ENCODE measurements around the gene DPM3. TPM values are rescaled to one million over a fixed set of nuclear protein-coding genes. Genes with fewer than 3 reads are reported as not detected.
"Not testable (repeated sequence)": the region's sequence is repeated elsewhere in the genome, so short reads cannot be mapped to it uniquely, and the experiment has no call there.

DPM3 gene
- total and polyA plus RNA-seq, 2 donors, result 15.8 to 205 TPM

DNA sequence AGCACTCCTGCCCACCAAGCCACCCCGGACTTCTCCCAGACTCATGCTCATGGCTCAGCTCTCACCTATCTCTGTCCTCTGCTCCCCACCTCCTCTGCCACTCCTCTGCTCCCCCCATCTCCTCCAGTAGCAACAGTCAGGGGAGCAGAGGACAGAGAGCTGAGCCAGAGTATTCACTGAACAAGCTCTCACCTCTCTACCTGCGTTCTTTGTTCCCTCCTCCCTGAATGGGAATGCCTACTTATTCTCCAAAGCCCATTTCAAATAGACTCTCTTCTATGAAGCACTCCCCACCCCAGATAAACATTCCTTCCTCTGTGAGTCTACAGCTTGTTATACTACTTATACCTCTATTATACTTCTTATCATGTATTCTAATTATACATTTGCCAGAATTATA lies 19.1 kb downstream of the DPM3 start:
- WGBS, result 83% methylated on average over 2 of the region's 2 CpGs

DNA sequence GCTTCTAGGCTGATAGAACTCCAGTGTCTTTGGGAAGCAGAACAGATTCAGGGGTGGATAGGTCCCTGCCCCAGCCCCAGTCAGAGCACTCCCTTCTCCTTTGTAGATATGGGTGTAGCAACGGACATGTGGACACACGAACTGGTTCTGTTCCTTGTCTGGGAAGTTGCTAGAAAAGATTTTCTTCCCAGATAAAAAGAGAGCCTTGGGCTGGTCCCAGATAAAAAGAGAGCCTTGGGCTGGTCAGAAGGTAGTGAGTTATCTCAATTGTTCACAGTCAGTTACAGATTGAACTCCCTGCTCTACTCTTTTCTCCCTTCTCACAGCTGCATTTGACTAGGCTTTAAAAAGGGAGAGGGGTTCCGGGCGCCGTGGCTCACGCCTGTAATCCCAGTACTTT lies 20.1 kb downstream of the DPM3 start:
- WGBS, result 53% methylated on average over 6 of the region's 6 CpGs
- no peak for DNase-seq (ENCODE audit: extremely low spot score)
- Histone ChIP-seq H3K4me3 (ENCODE audit: low read depth, low read length) (no peak overlapping the region), H3K27ac (ENCODE audit: low read depth) (peak overlapping the region; percentile 35), H3K36me3 (ENCODE audit: insufficient read depth) (no peaks in the 10 kb centered on the region), H3K4me1 (ENCODE audit: insufficient read depth) (no peaks in the 10 kb centered on the region)

More for the DNA sequence above, 19.1 kb downstream of the DPM3 start:
- Histone ChIP-seq H3K27ac (ENCODE audit: low read depth) (no peak overlapping the region), H3K36me3 (ENCODE audit: insufficient read depth) (no peaks in the 10 kb centered on the region), H3K4me1 (ENCODE audit: insufficient read depth) (no peaks in the 10 kb centered on the region), H3K4me3 (ENCODE audit: low read depth, low read length) (no peak overlapping the region)
- no peak for DNase-seq (ENCODE audit: extremely low spot score)

DNA sequence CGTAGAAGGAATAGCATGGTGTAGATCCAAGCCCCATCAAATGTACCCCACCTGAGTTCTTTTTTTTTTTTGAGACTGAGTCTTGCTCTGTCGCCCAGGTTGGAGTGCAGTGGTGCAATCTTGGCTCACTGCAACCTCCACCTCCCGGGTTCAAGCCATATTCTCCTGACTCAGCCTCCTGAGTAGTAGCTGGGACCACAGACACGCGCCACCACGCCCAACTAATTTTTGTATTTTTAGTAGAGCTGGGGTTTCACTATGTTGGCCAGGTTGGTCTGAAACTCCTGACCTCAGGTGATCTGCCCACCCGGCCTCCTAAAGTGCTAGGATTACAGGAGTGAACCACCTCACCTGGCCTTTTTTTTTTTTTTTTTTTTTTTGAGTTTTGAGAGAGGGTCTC lies 22.2 kb downstream of the DPM3 start:
- 86% methylated on average over 7 of the region's 7 CpGs for WGBS
- H3K4me3 ChIP-seq (ENCODE audit: low read depth, low read length); DNase-seq (ENCODE audit: extremely low spot score); H3K36me3 ChIP-seq (ENCODE audit: insufficient read depth); H3K27ac ChIP-seq (ENCODE audit: low read depth); H3K4me1 ChIP-seq (ENCODE audit: insufficient read depth): not testable (repeated sequence)

DNA sequence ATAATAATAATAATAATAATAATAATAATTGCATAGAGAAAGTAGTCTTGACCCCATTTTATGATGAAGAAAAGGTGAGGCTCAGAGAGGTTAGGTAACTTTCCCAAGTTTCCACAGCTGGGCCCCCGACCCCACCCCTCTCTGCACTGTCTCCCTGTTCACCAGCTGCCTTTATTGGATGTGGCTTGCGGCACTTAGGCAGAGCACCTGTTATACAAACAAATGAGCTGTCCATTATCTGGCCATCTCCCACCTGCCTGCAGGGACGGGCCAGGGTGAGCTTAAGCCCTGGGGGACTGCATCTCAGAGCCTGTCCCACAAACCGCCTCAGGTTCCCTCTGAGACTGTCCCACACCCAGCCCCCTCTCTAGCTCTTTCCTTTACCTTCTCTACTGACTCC lies 22.7 kb downstream of the DPM3 start:
- Histone ChIP-seq H3K4me1 (ENCODE audit: insufficient read depth) (no peaks in the 10 kb centered on the region), H3K27ac (ENCODE audit: low read depth) (no peak overlapping the region), H3K4me3 (ENCODE audit: low read depth, low read length) (no peak overlapping the region), H3K36me3 (ENCODE audit: insufficient read depth) (no peaks in the 10 kb centered on the region)
- DNase-seq (ENCODE audit: extremely low spot score), result no peak
- WGBS, result 51% methylated on average over 4 of the region's 4 CpGs

DNA sequence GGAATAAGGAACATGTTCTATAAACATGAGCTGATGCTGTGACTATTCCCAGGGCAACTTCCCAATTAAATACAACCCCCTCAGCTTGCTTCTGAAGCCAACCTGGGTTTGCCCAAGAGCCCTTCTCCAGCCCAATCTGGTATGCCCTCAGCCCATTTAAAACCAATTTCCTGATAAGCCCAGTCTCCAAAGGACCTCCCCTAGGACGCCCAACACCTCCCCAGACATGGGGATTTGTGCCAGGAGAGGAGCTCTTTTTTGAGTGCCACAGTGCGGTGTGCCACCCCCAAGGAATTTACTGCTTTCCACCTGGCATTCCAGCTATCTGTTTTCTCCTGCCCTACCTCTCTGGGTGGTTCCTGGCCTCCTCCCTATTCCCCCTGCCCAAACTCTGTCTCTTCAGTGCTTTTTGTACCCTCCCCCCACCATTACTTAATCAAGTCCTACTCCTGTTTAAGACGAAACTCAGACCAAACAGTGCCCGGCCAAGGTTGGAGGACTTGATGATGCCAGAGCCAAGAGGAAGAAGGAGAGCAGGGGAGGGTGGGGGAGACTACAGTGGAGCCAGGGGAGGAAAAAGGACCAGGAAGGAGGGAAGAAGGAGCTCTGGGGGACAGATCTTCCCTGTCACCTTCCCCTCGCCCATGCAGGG lies 24.1 kb downstream of the DPM3 start:
- Histone ChIP-seq H3K4me3 (ENCODE audit: low read depth, low read length) (no peak overlapping the region), H3K36me3 (ENCODE audit: insufficient read depth) (no peaks in the 10 kb centered on the region), H3K4me1 (ENCODE audit: insufficient read depth) (no peaks in the 10 kb centered on the region), H3K27ac (ENCODE audit: low read depth) (no peak overlapping the region)
- DNase-seq (ENCODE audit: extremely low spot score), result no peak
- 68% methylated on average over 5 of the region's 5 CpGs for WGBS

DNA sequence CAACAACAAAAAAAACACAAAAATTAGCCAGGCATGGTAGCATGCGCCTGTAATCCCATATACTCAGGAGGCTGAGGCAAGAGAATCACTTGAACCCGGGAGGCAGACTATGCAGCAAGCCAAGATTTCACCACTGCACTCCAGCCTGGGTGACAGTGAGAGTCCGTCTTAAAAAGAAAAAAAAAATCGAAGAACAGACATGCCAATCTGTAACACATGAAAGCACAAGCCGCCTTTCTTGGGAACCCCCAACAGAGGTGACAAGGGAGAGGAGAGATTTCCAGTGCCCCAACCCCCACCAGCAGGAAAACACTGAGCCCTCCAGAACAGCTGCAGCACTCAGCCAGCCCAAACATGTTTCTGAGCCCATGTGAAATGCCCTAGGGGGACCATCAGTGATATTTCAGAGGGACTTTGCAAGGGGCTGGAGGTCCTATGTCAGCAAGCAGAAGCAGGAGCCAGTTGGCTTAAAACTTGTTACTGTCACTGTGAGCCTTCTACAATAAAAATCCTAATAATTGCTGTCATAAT lies 26.8 kb downstream of the DPM3 start:
- no peak for DNase-seq (ENCODE audit: extremely low spot score)
- 69% methylated on average over 5 of the region's 5 CpGs for WGBS
- H3K4me3 ChIP-seq (ENCODE audit: low read depth, low read length), result no peak overlapping the region
- no peak overlapping the region for H3K27ac ChIP-seq (ENCODE audit: low read depth)
- H3K36me3 ChIP-seq (ENCODE audit: insufficient read depth), result no peaks in the 10 kb centered on the region
- no peaks in the 10 kb centered on the region for H3K4me1 ChIP-seq (ENCODE audit: insufficient read depth)

DNA sequence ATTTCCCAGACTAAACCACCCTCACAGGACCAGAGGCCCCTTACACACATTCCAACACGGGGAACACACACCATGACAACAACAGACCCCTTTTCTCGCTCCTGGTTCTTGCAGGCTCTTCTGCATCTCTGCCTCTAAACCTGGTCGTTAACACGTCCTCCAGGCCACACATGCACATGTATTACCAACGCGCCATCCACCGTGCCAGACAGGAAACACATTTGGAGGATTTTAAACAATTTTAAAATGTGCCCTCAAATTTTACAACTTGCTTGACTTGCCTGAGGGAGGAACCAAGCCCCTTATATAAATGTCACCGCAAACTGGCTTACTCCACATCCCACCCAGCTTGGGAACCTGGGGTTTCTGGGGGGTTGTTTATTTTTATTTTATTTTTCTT lies 29.5 kb downstream of the DPM3 start:
- Histone ChIP-seq H3K27ac (ENCODE audit: low read depth) (no peak overlapping the region), H3K4me1 (ENCODE audit: insufficient read depth) (no peaks in the 10 kb centered on the region), H3K36me3 (ENCODE audit: insufficient read depth) (no peaks in the 10 kb centered on the region), H3K4me3 (ENCODE audit: low read depth, low read length) (no peak overlapping the region)
- no peak for DNase-seq (ENCODE audit: extremely low spot score)
- WGBS, result 53% methylated on average over 8 of the region's 8 CpGs

DNA sequence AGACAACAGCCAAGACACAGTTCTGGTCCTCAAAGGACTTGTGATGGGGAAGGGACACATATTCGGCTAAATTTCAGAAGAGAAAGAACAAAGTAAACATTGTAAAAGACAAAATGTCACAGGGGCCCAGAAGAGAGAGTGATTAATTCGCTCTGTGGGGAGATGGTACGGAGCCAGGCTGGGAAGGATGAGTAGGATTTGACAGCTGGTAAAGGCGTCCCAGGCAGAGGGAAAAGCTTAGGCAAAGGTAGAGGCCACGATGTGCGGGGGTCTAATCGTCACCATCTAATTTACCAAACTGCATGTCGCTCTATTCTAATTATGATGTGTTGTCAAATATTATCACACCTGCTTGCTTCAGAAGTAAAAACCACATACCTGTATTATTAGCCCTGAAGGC lies 29.9 kb downstream of the DPM3 start:
- no peaks in the 10 kb centered on the region for H3K4me1 ChIP-seq (ENCODE audit: insufficient read depth)
- no peak overlapping the region for H3K4me3 ChIP-seq (ENCODE audit: low read depth, low read length)
- 60% methylated on average over 8 of the region's 8 CpGs for WGBS
- no peak overlapping the region for H3K27ac ChIP-seq (ENCODE audit: low read depth)
- no peak for DNase-seq (ENCODE audit: extremely low spot score)
- H3K36me3 ChIP-seq (ENCODE audit: insufficient read depth), result no peaks in the 10 kb centered on the region

DNA sequence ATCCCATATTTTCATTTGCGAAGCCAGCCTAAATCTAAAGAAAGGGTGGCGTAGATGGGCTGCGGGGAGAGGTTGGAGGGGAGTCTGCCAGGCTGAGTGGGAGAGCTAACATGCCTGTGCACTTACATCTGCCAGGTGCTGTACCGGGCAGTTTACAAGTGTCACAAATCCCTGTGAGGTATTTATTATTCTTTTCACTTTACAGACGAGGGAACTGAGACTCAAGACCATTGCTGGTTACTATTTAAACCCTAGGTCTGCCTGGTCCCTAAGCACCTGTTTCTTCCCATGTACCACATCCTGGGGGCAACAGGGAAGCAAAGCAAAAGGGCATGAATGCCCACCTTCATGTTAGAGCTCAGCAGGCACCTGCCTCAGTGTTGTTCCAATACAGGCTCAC lies 32.0 kb downstream of the DPM3 start:
- WGBS, result 72% methylated on average over 5 of the region's 5 CpGs
- no peak overlapping the region for H3K27ac ChIP-seq (ENCODE audit: low read depth)
- no peak for DNase-seq (ENCODE audit: extremely low spot score)
- no peaks in the 10 kb centered on the region for H3K4me1 ChIP-seq (ENCODE audit: insufficient read depth)
- no peaks in the 10 kb centered on the region for H3K36me3 ChIP-seq (ENCODE audit: insufficient read depth)
- H3K4me3 ChIP-seq (ENCODE audit: low read depth, low read length), result no peak overlapping the region

DNA sequence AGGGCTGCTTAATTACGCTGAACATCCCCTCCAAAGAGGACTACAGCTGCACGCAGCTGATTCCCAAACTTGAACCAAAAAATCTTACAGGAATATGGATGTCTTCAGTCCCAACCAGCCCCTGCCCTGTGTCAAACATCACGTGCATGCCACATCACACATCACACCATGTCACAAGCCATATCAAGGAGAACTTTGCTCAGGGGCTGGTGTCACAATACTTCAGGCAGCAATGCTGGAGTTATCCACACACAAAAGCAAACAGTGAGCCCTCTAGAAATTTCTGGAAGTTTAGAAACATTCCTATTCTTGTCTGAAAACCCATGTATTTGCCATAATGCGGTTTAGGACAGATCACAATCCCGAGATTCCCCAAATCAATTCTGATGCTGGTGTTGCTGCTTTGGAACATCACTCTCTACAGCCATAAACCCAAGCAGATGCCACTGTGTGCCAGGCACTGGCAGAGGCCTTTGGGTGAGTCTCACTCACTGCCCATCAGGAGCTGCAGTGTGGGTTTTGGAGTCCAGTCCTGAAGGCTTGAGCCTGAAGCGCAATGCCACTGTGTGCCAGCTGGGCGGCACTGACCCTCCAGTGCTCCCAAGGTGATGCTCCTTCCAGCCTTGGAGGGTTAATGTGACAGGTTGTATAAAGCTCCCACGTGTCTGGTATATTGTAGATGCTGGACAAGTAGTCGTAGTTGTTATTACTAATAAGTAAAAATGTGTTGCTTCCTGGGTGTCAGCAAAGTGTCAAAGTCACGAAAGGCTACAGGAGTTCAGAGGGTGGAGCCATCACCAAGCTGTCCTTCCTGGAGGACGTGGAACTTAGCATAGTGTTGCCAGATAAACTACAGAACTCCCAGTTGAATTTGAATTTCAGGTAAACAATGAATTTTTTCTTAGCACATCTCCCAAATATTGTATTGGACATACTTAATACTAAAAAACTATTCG lies 32.7 kb downstream of the DPM3 start:
- H3K4me1 ChIP-seq (ENCODE audit: insufficient read depth), result no peaks in the 10 kb centered on the region
- H3K27ac ChIP-seq (ENCODE audit: low read depth), result no peak overlapping the region
- H3K36me3 ChIP-seq (ENCODE audit: insufficient read depth), result no peaks in the 10 kb centered on the region
- H3K4me3 ChIP-seq (ENCODE audit: low read depth, low read length), result no peak overlapping the region
- WGBS, result 72% methylated on average over 12 of the region's 12 CpGs
- no peak for DNase-seq (ENCODE audit: extremely low spot score)

DNA sequence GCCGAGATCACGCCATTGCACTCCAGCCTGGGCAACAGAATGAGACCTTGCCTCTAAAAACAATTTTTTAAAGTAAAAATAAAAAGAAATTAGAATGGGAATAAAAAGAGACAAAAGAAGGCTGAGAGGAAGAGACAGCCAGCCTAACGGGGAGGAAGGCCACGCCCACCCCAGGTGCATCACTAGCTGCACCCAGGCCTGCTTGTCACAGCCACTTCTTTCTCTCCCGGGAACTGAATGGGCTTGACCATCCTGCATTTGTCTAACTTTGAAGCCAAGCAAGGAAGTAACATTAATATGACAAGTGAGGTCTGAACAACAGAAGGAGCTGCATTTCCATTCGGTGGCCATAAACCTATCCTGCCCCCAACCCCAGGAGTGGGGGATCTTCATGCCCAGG lies 33.5 kb downstream of the DPM3 start:
- H3K4me1 ChIP-seq (ENCODE audit: insufficient read depth), result no peaks in the 10 kb centered on the region
- H3K36me3 ChIP-seq (ENCODE audit: insufficient read depth), result no peaks in the 10 kb centered on the region
- no peak overlapping the region for H3K4me3 ChIP-seq (ENCODE audit: low read depth, low read length)
- 68% methylated on average over 6 of the region's 6 CpGs for WGBS
- no peak overlapping the region for H3K27ac ChIP-seq (ENCODE audit: low read depth)
- DNase-seq (ENCODE audit: extremely low spot score), result no peak

DNA sequence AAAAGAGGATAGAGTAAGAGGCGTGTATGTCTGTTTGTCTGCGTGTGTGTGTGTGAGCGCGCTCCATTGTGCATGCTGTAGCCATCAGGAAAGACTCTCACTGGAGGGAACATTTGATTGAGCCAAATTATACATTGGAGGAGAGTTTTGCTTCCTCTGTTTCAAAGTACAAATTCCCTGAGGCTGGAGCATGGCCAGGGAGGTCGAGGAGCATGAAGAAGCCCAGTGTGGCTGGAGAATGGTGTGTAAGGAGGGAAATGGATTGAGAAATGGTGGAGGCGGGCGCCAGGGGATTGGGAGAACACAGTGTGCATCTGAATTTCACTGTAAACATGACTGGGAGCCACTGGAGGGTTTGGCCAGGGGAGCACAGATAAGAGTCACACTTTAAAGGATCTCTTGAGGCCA lies 34.7 kb downstream of the DPM3 start:
- WGBS, result 65% methylated on average over 7 of the region's 7 CpGs
- no peak for DNase-seq (ENCODE audit: extremely low spot score)
- Histone ChIP-seq H3K4me1 (ENCODE audit: insufficient read depth) (no peaks in the 10 kb centered on the region), H3K4me3 (ENCODE audit: low read depth, low read length) (no peak overlapping the region), H3K27ac (ENCODE audit: low read depth) (no peak overlapping the region), H3K36me3 (ENCODE audit: insufficient read depth) (no peaks in the 10 kb centered on the region)

DNA sequence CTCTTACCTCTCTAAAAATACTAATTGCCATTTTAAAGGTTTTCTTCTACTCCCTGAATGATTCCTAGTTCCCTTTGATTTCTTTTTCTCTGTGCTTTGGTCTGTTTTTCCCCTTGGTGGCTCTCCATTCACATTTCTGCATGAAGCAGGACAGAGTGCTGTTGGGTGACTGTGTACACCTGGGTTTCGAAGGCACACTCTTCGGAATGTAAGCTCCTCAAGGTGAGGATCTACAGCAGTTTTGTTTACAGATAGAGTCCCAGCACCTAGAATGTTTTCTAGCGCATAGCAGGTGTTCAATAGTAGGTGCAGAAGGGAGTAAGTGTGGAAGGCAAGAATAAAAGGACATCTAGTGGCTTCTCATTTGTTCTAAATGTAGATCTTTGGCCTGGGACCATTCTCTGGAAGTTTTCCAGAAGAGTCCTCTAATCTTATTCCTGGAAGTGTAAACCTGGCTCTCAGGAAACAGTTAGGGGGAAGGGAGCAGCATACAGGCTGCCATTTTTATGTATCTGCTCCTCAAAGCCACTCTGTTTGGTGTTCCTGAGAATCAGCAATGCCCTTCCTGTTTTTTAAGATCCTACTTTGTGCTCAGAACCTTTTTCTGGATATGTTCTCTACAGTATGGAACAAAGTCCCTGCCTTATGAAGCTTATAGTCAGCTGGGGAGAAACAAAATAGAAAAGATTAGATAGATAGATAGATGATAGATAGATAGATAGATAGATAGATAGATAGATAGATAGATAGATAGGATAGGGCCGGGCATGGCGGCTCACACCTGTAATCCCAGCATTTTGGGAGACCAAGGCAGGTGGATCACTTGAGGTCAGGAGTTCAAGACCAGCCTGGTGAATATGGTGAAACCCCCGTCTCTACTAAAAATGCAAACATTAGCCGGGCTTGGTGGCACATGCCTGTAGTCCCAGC lies 35.5 kb downstream of the DPM3 start:
- H3K27ac ChIP-seq (ENCODE audit: low read depth), result no peak overlapping the region
- DNase-seq (ENCODE audit: extremely low spot score), result no peak
- WGBS, result 80% methylated on average over 7 of the region's 7 CpGs
- H3K4me3 ChIP-seq (ENCODE audit: low read depth, low read length), result no peak overlapping the region
- no peaks in the 10 kb centered on the region for H3K4me1 ChIP-seq (ENCODE audit: insufficient read depth)
- H3K36me3 ChIP-seq (ENCODE audit: insufficient read depth), result no peaks in the 10 kb centered on the region
